ENCODE results near the gene PAPSS1. TPM values are rescaled to one million over a fixed set of nuclear protein-coding genes. Genes with fewer than 3 reads are reported as not detected.

Gene PAPSS1
- total and polyA plus RNA-seq, 2 experiments from 2014 or later: 72.0 to 85.8 TPM

DNA sequence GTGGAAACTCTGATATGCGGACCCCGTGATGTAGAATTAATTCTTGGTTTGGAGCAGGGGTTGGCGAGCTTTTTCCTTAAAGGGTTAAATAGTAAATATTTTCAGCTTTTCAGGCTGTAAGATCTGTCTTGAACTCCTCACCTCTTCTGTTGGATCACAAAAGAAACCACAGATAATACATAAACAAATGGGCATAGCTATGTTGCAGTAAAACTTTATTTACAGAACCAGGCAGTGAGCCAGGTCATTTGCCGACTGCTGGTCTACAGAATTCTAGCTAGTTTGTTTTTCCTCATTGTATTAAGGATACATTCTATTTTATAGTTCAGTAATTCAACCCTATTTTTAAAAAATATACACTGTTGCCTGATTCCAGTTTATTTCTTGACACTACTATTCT lies 116.6 kb downstream of the PAPSS1 start:
- Mint-ChIP-seq H3K27ac (no peak overlapping the region), H3K36me3 (ENCODE audit: low read depth) (no peaks in the 10 kb centered on the region), H3K27me3 (ENCODE audit: insufficient read depth, low read depth, poor library complexity) (peaks cover 2% of the 10 kb centered on the region), H3K9me3 (no peaks in the 10 kb centered on the region), H3K4me3 (no peak overlapping the region), H3K4me1 (no peaks in the 10 kb centered on the region)
- Histone ChIP-seq H3K27me3 (ENCODE audit: insufficient read depth) (no peaks in the 10 kb centered on the region), H3K4me1 (ENCODE audit: insufficient read depth) (no peaks in the 10 kb centered on the region), H3F3A (replicated peaks; ENCODE audit: low read depth) (no peaks in the 10 kb centered on the region), H3K9me2 (ENCODE audit: insufficient read depth) (no peaks in the 10 kb centered on the region), H4K20me1 (replicated peaks; ENCODE audit: insufficient read depth) (no peaks in the 10 kb centered on the region), H3K4me2 (no peak overlapping the region), H3K79me2 (replicated peaks; ENCODE audit: insufficient read depth) (no peaks in the 10 kb centered on the region), H3K36me3 (ENCODE audit: insufficient read depth) (no peaks in the 10 kb centered on the region), H2AFZ (no peak overlapping the region), H3K4me3 (no peak overlapping the region), H3K27ac (ENCODE audit: low read depth) (no peak overlapping the region)
- DNase-seq (ENCODE audit: low spot score) (no peak), ATAC-seq (no peak)
- TF ChIP-seq, protein P1, sequence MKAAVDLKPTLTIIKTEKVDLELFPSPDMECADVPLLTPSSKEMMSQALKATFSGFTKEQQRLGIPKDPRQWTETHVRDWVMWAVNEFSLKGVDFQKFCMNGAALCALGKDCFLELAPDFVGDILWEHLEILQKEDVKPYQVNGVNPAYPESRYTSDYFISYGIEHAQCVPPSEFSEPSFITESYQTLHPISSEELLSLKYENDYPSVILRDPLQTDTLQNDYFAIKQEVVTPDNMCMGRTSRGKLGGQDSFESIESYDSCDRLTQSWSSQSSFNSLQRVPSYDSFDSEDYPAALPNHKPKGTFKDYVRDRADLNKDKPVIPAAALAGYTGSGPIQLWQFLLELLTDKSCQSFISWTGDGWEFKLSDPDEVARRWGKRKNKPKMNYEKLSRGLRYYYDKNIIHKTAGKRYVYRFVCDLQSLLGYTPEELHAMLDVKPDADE (IDR thresholded peaks at IDR 0.05): no peak
- TF ChIP-seq CREB1 (CRISPR knock-in tag; IDR thresholded peaks at IDR 0.05; ENCODE audit: low read depth) (no peak), EZH2phosphoT487 (IDR thresholded peaks at IDR 0.05; ENCODE audit: unreplicated experiment) (no peak), STAT1 (IDR thresholded peaks at IDR 0.05; ENCODE audit: unreplicated experiment) (no peak), JUNB (IDR thresholded peaks at IDR 0.05; ENCODE audit: unreplicated experiment) (no peak), ZNF114 (CRISPR knock-in tag; IDR thresholded peaks at IDR 0.05) (no peak), EZH2 (IDR thresholded peaks at IDR 0.05; ENCODE audit: low read depth, unreplicated experiment) (no peak), ZNF331 (CRISPR knock-in tag; IDR thresholded peaks at IDR 0.05; ENCODE audit: low read depth) (no peak), POLR2AphosphoS5 (IDR thresholded peaks at IDR 0.05; ENCODE audit: low read depth) (no peak), NANOG (IDR thresholded peaks at IDR 0.05; ENCODE audit: borderline replicate concordance) (no peak)
- TF ChIP-seq, protein P2, sequence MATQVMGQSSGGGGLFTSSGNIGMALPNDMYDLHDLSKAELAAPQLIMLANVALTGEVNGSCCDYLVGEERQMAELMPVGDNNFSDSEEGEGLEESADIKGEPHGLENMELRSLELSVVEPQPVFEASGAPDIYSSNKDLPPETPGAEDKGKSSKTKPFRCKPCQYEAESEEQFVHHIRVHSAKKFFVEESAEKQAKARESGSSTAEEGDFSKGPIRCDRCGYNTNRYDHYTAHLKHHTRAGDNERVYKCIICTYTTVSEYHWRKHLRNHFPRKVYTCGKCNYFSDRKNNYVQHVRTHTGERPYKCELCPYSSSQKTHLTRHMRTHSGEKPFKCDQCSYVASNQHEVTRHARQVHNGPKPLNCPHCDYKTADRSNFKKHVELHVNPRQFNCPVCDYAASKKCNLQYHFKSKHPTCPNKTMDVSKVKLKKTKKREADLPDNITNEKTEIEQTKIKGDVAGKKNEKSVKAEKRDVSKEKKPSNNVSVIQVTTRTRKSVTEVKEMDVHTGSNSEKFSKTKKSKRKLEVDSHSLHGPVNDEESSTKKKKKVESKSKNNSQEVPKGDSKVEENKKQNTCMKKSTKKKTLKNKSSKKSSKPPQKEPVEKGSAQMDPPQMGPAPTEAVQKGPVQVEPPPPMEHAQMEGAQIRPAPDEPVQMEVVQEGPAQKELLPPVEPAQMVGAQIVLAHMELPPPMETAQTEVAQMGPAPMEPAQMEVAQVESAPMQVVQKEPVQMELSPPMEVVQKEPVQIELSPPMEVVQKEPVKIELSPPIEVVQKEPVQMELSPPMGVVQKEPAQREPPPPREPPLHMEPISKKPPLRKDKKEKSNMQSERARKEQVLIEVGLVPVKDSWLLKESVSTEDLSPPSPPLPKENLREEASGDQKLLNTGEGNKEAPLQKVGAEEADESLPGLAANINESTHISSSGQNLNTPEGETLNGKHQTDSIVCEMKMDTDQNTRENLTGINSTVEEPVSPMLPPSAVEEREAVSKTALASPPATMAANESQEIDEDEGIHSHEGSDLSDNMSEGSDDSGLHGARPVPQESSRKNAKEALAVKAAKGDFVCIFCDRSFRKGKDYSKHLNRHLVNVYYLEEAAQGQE (IDR thresholded peaks at IDR 0.05; ENCODE audit: unreplicated experiment): no peak
- TF ChIP-seq, protein P3, sequence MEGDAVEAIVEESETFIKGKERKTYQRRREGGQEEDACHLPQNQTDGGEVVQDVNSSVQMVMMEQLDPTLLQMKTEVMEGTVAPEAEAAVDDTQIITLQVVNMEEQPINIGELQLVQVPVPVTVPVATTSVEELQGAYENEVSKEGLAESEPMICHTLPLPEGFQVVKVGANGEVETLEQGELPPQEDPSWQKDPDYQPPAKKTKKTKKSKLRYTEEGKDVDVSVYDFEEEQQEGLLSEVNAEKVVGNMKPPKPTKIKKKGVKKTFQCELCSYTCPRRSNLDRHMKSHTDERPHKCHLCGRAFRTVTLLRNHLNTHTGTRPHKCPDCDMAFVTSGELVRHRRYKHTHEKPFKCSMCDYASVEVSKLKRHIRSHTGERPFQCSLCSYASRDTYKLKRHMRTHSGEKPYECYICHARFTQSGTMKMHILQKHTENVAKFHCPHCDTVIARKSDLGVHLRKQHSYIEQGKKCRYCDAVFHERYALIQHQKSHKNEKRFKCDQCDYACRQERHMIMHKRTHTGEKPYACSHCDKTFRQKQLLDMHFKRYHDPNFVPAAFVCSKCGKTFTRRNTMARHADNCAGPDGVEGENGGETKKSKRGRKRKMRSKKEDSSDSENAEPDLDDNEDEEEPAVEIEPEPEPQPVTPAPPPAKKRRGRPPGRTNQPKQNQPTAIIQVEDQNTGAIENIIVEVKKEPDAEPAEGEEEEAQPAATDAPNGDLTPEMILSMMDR (conservative IDR thresholded peaks at IDR 0.05; ENCODE audit: low read depth in 2 of 2): no peak
- TF ChIP-seq, protein P4, sequence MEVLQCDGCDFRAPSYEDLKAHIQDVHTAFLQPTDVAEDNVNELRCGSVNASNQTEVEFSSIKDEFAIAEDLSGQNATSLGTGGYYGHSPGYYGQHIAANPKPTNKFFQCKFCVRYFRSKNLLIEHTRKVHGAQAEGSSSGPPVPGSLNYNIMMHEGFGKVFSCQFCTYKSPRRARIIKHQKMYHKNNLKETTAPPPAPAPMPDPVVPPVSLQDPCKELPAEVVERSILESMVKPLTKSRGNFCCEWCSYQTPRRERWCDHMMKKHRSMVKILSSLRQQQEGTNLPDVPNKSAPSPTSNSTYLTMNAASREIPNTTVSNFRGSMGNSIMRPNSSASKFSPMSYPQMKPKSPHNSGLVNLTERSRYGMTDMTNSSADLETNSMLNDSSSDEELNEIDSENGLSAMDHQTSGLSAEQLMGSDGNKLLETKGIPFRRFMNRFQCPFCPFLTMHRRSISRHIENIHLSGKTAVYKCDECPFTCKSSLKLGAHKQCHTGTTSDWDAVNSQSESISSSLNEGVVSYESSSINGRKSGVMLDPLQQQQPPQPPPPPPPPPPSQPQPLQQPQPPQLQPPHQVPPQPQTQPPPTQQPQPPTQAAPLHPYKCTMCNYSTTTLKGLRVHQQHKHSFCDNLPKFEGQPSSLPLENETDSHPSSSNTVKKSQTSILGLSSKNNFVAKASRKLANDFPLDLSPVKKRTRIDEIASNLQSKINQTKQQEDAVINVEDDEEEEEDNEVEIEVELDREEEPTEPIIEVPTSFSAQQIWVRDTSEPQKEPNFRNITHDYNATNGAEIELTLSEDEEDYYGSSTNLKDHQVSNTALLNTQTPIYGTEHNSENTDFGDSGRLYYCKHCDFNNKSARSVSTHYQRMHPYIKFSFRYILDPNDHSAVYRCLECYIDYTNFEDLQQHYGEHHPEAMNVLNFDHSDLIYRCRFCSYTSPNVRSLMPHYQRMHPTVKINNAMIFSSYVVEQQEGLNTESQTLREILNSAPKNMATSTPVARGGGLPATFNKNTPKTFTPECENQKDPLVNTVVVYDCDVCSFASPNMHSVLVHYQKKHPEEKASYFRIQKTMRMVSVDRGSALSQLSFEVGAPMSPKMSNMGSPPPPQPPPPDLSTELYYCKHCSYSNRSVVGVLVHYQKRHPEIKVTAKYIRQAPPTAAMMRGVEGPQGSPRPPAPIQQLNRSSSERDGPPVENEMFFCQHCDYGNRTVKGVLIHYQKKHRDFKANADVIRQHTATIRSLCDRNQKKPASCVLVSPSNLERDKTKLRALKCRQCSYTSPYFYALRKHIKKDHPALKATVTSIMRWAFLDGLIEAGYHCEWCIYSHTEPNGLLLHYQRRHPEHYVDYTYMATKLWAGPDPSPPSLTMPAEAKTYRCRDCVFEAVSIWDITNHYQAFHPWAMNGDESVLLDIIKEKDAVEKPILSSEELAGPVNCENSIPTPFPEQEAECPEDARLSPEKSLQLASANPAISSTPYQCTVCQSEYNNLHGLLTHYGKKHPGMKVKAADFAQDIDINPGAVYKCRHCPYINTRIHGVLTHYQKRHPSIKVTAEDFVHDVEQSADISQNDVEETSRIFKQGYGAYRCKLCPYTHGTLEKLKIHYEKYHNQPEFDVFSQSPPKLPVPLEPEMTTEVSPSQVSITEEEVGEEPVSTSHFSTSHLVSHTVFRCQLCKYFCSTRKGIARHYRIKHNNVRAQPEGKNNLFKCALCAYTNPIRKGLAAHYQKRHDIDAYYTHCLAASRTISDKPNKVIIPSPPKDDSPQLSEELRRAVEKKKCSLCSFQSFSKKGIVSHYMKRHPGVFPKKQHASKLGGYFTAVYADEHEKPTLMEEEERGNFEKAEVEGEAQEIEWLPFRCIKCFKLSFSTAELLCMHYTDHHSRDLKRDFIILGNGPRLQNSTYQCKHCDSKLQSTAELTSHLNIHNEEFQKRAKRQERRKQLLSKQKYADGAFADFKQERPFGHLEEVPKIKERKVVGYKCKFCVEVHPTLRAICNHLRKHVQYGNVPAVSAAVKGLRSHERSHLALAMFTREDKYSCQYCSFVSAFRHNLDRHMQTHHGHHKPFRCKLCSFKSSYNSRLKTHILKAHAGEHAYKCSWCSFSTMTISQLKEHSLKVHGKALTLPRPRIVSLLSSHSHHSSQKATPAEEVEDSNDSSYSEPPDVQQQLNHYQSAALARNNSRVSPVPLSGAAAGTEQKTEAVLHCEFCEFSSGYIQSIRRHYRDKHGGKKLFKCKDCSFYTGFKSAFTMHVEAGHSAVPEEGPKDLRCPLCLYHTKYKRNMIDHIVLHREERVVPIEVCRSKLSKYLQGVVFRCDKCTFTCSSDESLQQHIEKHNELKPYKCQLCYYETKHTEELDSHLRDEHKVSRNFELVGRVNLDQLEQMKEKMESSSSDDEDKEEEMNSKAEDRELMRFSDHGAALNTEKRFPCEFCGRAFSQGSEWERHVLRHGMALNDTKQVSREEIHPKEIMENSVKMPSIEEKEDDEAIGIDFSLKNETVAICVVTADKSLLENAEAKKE (CRISPR knock-in tag; IDR thresholded peaks at IDR 0.05): no peak
